IPS-18c (cell line): ENCODE measurements around the gene XAF1.
"Not testable (repeated sequence)": the region's sequence is repeated elsewhere in the genome, so short reads cannot be mapped to it uniquely, and the experiment has no call there.

Experiments used
- H3K4me3 ChIP-seq: 2 replicates; pipeline ENCODE4 v1.7.0; 2013; ENCODE audit warnings: low read depth, mild to moderate bottlenecking, low read length, moderate library complexity; ENCODE audit not compliant: insufficient read depth
- H3K9me3 ChIP-seq: one replicate; pipeline ENCODE4 v1.6.1; 2013; ENCODE audit warnings: mild to moderate bottlenecking, low read length, moderate library complexity; ENCODE audit not compliant: control insufficient read depth, insufficient read depth

Gene XAF1

GRCh38 chr17:6787081-6787693, 31.3 kb downstream of the XAF1 start:
- H3K9me3 ChIP-seq = no peaks in the 10 kb centered on the region
- H3K4me3 ChIP-seq = no peak overlapping the region

DNA sequence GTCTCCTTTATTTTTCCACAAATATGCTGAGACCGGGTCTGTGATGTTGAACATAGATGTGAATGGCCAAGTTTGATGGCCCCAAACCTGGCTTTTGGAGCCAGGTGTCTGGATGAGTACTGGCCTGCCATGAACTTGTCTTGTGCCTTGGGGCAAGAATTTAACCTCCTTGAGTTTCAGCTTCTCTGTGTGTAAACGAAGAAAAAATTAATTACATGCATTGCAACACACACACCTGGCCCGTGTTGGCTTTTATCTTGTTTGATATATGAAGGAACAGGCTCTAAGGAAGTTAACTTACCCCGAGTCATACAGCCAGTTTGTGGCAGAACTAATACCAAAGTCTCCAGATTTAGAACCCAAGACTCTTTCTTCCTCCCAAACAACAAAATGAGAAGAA, 33.3 kb downstream of the XAF1 start:
- Histone ChIP-seq H3K4me3 (no peak overlapping the region), H3K9me3 (no peaks in the 10 kb centered on the region)

GRCh38 chr17:6793748-6794493, 38.1 kb downstream of the XAF1 start:
- no peak overlapping the region for H3K4me3 ChIP-seq
- no peaks in the 10 kb centered on the region for H3K9me3 ChIP-seq

- no peak overlapping the region for H3K4me3 ChIP-seq
These were observed 40.4 kb downstream of the XAF1 start for GRCh38 chr17:6796017-6796886.

GRCh38 chr17:6796887-6797490, 41.1 kb downstream of the XAF1 start:
- H3K4me3 ChIP-seq = no peak overlapping the region
- H3K9me3 ChIP-seq = no peaks in the 10 kb centered on the region

More at GRCh38 chr17:6796017-6796886, 40.4 kb downstream of the XAF1 start:
- H3K9me3 ChIP-seq = no peaks in the 10 kb centered on the region

DNA sequence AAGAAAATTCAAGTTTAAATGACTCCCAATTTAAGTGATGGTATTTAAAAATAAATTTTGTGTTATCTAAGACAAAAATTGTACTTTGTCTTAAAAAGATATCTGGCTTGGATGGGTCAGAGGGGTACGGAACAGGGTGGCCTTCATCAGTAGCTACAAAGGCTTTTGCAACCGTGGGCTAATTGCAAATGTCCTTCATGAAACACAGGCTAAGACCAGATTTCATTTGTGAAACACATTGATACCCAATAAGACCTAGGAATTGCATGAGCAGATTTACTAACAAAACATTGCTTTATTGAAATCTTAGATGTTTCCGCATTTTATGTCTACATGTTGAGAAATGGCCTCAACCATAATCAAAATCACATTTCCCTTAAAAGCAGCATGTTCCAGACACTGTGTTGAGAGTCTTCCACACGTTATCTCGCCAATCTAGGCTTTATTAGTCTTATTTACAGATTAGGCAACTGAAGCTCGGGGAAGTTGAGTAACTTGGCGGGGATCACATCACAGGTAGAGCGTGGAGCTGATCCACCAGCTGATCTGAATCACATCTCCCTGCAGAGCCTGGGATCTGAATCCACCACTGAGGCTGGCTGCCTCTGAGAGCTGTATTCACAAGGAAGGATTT, 42.0 kb downstream of the XAF1 start:
- no peaks in the 10 kb centered on the region for H3K9me3 ChIP-seq
- H3K4me3 ChIP-seq = no peak overlapping the region

GRCh38 chr17:6799738-6800137, 43.9 kb downstream of the XAF1 start:
- no peak overlapping the region for H3K4me3 ChIP-seq

DNA sequence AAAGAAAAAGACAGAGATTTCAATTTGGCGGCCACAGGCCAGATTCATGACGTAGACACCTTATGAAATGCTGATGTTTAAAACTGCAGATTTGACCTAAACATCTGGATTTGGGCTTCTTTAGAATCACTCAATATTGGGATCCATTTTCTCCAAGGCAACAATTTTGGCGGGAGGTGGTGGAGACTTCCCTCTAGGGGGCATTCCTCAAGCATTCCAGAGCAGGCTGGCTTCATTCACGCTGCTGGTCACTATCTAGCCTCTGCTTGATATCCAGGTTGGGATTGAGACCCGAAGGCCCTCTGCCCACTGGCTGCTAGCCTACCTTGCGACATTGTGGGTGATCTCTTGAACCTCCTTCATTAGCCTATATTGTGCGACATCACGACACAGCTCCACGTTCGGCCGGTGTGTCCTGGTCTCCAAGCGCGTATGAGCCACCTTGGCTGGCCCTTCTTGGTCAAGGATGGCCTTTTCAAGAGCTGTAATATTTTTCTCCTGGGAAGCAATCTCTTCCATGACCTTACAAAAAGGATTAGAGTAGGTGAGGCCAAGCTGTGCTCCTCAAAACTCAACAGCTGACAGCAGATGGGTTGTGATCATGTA, 44.7 kb downstream of the XAF1 start:
- no peaks in the 10 kb centered on the region for H3K9me3 ChIP-seq
- H3K4me3 ChIP-seq = no peak overlapping the region

More at GRCh38 chr17:6799738-6800137, 43.9 kb downstream of the XAF1 start:
- no peaks in the 10 kb centered on the region for H3K9me3 ChIP-seq

DNA sequence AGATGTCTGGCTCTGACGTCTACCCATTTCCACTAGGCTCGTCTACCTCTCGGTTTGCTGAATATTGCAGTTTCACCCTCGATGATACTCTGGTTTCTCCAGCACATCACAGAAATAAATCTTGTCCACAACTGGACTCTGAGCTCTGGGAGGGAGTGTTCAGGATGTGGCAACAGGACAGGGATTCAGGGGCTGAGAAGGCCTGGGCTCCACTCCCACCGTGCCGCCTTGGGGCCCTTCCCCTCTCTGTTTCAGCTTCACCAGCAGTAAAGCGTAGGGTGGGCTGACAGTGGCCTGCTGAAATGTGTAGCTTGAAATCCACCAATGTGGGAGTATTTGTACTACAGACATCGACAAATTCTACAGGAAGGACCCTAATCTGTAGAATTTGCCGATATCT, 55.7 kb downstream of the XAF1 start:
- Histone ChIP-seq H3K9me3 (no peaks in the 10 kb centered on the region), H3K4me3 (no peak overlapping the region)

DNA sequence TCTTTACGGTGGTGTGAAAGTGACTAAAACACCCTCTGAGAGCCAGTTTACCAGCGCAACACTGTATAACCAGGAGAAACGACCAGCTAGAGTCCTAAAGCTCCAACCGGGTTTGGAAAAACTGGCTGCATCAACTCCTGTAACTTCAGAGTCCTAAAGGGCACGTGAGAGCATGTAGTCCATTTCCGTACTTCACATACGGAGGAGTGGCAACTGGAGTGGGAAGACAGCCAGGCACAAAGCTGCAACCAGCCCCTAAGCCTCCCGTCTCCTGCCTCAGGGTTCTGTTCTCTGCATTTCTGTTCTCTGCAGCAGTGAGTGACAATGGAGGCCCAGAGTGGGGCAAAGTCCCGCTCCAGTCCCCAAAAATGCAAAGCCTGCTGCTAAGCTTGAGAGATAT, 56.4 kb downstream of the XAF1 start:
- Histone ChIP-seq H3K9me3 (no peaks in the 10 kb centered on the region), H3K4me3 (no peak overlapping the region)

- Histone ChIP-seq H3K4me3 (no peak overlapping the region), H3K9me3 (no peaks in the 10 kb centered on the region)
These were observed 59.9 kb downstream of the XAF1 start for GRCh38 chr17:6815775-6816174.

DNA sequence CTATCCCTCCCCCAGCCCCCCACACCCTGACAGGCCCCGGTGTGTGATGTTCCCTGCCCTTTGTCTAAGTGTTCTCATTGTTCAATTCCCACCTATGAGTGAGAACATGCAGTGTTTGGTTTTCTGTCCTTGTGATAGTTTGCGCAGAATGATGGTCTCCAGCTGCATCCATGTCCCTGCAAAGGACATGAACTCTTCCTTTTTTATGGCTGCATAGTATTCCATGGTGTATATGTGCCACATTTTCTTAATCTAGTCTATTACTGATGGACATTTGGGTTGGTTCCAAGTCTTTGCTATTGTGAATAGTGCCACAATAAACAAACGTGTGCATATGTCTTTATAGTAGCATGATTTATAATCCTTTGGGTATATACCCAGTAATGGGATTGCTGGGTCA, 60.5 kb downstream of the XAF1 start:
- not testable (repeated sequence) for H3K9me3 ChIP-seq, H3K4me3 ChIP-seq

GRCh38 chr17:6818938-6819337, 63.1 kb downstream of the XAF1 start:
- Histone ChIP-seq H3K9me3 (no peaks in the 10 kb centered on the region), H3K4me3 (no peak overlapping the region)

DNA sequence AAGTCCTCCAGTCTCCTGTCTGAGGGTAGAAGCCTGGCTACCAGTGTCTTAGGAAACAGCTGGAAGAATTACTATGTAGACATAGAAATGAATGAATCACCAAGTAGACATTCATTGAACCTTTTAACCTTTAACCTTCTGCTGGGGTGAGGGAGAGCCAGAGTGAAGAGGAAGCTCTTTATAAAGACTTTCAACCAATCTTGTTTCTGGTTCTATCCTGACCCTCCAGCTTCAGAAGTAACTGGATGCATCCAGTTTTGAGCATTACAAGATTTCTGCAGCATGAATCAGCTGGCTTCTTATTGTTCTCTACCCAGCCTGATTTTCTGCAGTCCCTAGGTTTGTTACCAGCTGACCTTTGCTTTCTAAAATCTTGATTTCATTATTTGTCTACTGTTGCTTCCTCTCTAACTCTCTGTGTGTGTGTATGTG, 67.2 kb downstream of the XAF1 start:
- H3K4me3 ChIP-seq = no peak overlapping the region
- H3K9me3 ChIP-seq = no peaks in the 10 kb centered on the region
